Activated CD4-positive, alpha-beta T cell treated with anti-CD3 and anti-CD28 coated beads, Interleukin-2, amount 50 U/mL, for 4 hours (primary cell): ENCODE results near the gene METTL26.

ENCODE experiments used
- DNase-seq, 2 experiments: peaks; one replicate each; pipeline ENCODE4 v3.0.0-alpha.2; 2020

Gene METTL26

GRCh38 chr16:636206-637080, at the start of gene METTL26:
Gene METTL26, minus strand, starts transcription at chr16:636305. Its CDS starts 15 bp downstream, at chr16:636290.
- peak; percentile 89 to 91 for DNase-seq

DNA sequence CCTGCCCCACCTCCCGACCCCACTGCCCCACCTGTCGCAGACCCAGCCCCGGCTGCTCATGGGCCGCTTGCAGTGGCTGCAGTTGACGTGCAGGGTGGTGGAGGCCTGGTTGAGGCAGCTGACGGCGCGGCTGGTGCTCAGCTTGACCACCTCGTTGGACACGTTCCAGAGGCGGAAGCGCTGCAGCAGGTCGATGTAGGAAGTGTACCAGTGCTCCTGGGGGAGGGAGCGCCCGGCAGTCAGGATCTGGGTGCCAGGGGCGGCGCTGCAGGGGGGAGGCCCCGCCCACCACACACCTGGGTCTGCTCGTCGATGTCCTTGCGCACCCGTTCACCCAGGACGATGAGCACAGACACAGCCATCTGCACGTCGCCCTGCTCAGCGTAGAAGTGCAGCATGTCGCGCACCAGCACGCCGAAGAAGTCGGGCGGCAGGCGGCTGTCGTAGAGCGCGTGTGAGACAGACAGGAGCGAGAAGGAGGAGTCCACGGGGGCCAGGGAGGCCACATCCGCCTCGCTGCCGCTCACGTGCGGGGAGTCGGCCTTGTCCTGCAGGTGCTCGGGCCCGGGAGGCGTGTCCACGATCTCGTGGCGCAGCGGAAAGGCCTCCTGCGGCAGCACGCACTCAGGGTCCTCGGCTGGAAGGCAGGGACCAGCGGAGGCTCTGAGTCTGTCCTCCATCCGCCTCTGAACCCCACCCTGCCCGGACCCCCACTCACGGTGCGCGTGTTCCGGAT, 49.0 kb upstream of the METTL26 start:
- DNase-seq: no peak

DNA sequence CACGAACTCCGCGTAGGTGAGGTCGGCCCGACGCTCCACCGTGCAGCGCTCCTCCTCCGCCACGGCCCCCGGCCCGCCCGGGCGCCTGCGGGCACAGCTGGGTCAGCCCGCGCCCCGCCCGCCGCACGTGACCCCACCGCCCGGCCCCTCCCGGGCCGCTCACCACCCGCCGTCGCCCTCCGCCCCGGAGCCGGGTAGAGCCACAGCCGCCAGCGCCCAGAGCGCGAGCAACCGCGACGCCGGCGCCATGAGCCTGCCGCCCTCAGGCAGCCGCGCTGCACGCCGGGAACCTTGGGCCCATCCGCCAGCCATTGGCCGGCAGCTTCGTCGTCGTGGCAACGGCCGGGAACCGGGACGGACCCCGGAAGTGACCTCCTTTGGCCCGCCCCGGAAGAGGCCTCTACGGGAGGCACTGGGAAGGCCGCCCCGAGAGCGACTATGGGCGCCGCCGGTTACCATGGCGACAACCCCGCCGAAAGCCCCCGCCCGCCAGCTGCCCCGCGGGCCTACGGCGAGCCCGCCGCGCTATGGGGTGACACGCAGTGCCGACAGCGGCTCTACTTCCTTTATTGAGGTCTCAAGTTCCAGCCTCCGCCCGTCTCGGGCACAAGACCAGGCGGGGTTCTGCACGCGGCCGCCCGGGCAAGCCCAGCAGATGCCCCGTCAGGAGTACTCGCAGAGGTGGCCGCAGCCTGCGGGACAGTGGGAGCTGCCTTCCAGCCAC, 48.1 kb upstream of the METTL26 start, which contains the start of gene JMJD8:
TSS of gene JMJD8 (minus strand) at position 264 of the 724 bp plus-strand sequence. CDS start at position 249, 15 bp downstream.
- peak; percentile 93 to 95 for DNase-seq

DNA sequence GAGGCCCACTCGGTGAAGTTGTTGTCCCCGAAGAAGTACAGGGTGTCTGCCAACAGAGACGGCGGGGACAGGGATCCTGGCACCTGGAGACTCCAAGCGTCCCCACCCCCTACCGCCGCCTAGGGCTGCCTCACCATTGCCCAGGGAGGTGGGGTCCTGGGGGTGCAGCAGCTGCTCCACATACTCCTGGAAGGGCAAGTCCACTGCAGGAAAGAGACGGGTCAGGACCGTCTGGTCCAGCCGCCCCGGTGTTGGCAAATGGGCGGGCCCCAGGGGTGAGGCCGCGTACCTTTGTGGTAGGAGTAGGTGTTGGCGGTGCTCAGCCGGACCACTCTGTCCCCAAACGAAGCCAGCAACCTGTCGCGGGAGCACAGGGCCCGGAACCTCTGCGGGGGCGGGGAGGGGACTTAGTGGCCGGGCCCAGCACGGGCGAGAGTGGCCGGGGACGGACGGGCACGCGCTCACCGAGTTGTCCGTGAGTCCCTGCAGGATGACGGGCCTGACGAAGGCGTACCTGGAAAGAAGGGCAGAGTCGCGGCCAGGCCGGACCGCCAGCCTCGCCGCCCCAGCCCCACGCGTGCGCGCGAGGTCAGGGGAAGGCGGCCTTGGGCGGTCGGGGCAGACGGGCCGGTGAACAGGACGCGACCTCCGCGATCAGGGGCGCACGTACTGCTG, 47.4 kb upstream of the METTL26 start:
- no peak for DNase-seq

GRCh38 chr16:682493-683395, 46.6 kb upstream of the METTL26 start:
- DNase-seq: no peak

- no peak for DNase-seq
These were observed 45.8 kb upstream of the METTL26 start for GRCh38 chr16:681746-682427.

DNA sequence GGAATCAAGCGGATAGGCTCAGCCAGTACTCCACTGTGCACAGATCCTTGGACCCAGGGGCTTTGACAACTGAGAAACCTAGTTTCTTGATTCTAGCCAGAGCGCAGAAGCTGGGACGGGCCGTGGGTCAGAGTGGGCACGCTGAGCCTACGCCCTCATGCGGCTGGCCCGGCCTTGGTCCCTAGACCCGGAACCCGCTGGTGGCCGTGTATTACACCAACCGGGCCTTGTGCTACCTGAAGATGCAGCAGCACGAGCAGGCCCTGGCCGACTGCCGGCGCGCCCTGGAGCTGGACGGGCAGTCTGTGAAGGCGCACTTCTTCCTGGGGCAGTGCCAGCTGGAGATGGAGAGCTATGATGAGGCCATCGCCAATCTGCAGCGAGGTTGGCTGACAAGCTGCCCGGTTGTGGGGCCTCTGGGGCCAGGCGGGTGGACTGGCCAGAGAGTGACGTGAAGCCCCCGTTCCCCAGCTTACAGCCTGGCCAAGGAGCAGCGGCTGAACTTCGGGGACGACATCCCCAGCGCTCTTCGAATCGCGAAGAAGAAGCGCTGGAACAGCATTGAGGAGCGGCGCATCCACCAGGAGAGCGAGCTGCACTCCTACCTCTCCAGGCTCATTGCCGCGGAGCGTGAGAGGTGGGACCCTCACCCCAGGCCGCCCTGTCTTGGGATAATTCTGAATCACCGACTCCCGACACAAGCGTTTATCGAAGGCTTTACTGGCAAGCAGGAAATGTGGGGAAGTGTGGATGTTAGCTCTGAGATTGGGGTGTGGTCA, 45.1 kb upstream of the METTL26 start:
- DNase-seq: no peak

DNA sequence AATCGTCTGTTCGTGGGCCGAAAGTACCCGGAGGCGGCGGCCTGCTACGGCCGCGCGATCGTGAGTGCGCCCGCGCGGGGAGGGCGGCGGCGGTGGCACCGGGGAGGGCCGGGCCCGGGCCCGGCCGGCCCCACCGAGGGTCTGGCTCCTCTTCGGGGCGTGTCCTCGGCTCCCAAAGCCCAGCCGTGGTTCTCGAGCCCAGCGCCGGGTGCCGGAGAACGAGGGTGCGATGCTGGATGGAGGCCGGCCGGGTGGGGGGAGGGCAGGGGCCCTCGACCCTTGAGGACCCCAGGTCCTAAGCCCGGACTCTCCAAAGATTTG, 44.5 kb upstream of the METTL26 start:
- DNase-seq: no peak

GRCh38 chr16:679814-680624, 43.9 kb upstream of the METTL26 start, which contains the start of gene STUB1:
Gene STUB1, plus strand, starts transcription at chr16:680410. Its CDS starts 116 bp downstream, at chr16:680526.
- peak; percentile 88 to 90 for DNase-seq

DNA sequence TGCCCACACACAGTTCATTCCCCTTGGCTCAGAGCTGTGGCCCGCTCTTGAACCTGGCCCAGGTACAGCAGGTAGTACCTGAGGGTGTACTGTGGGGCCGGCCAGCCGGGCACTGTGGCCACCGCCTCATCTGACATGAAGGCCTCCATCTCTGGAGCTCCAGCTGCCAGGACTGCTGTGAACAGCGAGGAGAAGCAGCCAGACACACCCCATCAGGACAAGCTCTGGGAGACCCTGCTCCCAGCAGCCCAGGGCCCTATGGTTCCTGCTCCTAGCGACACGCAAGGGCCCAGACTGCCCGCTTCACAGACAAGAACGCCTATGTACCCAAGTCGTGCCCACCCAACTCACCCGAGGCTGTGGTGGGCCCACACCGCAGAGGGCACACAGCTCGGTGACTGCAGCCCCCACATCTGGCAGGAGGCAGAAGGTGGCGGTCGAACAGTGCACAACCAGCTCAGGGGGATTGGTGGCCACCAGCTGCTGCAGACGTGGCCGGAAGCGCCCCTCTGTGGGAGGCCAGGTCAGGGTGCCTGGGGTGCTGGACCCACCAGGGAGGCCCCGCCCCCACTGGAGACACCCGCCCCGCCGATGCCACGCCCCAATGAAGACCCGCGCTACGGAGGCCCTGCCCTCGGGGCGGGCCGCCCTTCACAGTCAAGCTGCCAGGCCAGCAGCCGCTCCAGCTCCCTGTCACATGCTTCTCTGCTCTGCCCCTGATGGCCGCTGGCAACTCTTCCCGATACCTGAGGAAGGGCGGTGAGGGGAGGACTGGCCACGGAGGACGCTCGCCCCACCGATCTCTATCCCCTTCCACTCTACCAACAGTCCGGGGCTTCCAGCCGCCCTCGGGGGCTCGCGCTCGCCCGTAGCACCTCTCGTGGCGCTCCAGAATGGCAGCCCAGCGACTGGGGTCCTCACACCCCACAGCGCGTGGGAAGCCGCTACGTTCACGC, 43.0 kb upstream of the METTL26 start:
- peak in 1 of 2 experiments; percentile 39 for DNase-seq

- DNase-seq: no peak
These were observed 42.2 kb upstream of the METTL26 start for GRCh38 chr16:678209-678857.

DNA sequence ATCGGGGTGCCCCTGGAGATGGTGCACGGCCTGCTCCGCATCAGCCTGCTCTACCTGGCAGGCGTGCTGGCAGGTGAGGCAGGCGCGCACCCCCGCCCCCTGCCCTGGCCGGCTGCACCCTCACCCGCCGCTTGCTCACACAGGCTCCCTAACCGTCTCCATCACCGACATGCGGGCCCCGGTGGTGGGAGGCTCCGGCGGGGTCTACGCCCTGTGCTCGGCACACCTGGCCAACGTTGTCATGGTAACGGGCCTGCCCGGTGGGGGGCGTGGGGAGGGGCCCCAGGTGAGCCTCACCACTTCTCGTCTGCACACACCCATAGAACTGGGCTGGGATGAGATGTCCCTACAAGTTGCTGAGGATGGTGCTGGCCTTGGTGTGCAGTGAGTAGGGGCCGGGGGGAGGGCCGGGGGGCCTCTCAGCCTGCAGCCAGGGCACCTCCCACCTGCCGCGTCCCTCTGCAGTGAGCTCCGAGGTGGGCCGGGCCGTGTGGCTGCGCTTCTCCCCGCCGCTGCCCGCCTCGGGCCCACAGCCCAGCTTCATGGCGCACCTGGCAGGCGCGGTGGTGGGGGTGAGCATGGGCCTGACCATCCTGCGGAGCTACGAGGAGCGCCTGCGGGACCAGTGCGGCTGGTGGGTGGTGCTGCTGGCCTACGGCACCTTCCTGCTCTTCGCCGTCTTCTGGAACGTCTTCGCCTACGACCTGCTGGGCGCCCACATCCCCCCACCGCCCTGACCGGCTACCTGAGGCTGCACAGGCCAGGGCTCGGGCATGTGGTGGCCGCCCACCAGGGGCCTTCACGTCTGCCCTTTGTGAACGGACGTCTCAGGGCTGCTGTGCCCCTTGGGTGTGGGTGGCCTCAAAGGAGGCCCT, 41.4 kb upstream of the METTL26 start:
- no peak for DNase-seq

DNA sequence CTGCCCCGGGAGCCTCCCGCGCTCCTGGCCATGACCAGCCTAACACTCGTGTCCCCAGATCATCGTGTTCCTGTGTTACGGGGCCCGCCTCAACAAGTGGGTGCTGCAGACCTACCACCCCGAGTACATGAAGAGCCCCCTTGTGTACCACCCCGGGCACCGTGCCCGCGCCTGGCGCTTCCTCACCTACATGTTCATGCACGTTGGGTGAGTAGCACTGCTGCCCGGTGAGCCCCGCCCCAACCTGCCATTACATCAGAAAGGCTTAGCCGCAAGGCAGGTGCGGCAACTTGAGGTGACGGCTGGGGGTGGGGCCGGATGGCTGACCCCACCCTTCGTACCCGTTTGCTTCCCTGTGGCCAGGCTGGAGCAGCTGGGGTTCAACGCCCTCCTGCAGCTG, 40.8 kb upstream of the METTL26 start:
- peak in 1 of 2 experiments; percentile 28 for DNase-seq

GRCh38 chr16:676565-676902, 40.4 kb upstream of the METTL26 start:
- no peak for DNase-seq

GRCh38 chr16:675884-676564, 39.9 kb upstream of the METTL26 start:
- no peak for DNase-seq
